ENCODE measurements around the gene AIMP1. TPM values are rescaled to one million over a fixed set of nuclear protein-coding genes. Genes with fewer than 3 reads are reported as not detected.
A peak's percentile ranks its signal among the peaks of the same experiment; 100 is the strongest.

Gene AIMP1
- total and polyA plus RNA-seq, 2 of the 13 experiments (the other 11 are each of a cell fraction or from before 2014, with no cell fraction given): 28.6 to 82.9 TPM

DNA sequence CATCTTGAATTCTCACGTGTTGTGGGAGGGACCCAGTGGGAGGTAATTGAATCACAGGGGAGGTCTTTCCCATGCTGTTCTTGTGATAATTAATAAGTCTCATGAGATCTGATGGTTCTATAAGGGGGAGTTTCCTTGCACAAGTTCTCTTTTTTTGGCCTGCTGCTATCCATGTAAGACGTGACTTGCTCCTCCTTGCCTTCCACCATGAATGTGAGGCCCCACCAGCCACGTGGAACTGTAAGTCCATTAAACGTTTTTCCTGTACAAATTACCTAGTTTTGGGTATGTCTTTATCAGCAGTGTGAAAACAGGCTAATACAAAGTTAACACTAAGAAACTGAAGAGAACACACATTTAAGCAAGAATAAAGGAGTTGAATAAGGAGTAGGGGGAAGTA lies 16.4 kb upstream of the AIMP1 start:
- POLR2A ChIA-PET: interaction anchor here (1.4 kb wide), 1 partner anchor 15 kb away, joined by 6 read pairs; the partner anchor contains the start of gene TBCK
- H3K27ac ChIP-seq (ENCODE audit: extremely low read length, insufficient read depth, low read length): no peak overlapping the region
- ATAC-seq (no peak), DNase-seq (ENCODE audit: low spot score) (no peak), FAIRE-seq (no peak)
- in situ Hi-C loops (cut with HindIII; ENCODE audit: extremely low pct_ligation_motif_present, low pct_unique_long_range_greater_than_20kb) (no loop called here), intact Hi-C loops (cut with micrococcal nuclease; ENCODE audit: unreplicated experiment) (no loop called here)
- CTCF ChIA-PET (ENCODE audit: low intra/inter-chr PET ratio, low total read pairs): no interaction called here
- peaks cover 9 to 57% of the 10 kb centered on the region in 2 experiments for H3K36me3 ChIP-seq (replicated peaks in 1 of 2; ENCODE audit: control insufficient read depth in 1 of 2, insufficient read depth in 2 of 2, low read length in 2 of 2)
- BruUV-seq (replicated peaks): no TSS peak
- no peaks in the 10 kb centered on the region; a peak in 1 of 5 replicates for H3K27me3 ChIP-seq (ENCODE audit: control insufficient read depth in 1 of 2, insufficient read depth in 2 of 2, low read length in 2 of 2)
- WGBS (ENCODE audit: low lambda C conversion rate): 98% methylated on average over 4 of the region's 4 CpGs
- no peak overlapping the region for H3K4me2 ChIP-seq (ENCODE audit: low read depth, low read length)
- H3K79me2 ChIP-seq (ENCODE audit: insufficient read depth, low read length): peaks cover 71% of the 10 kb centered on the region
- no peaks in the 10 kb centered on the region for H3K9me3 ChIP-seq (ENCODE audit: low read length)
- peaks cover 41% of the 10 kb centered on the region for H3K4me1 ChIP-seq (ENCODE audit: insufficient read depth, low read length)
- peak; percentile 43; the same call in 1 of the 2 replicates for TF ChIP-seq ZNF431 (CRISPR knock-in tag; IDR thresholded peaks at IDR 0.05; ENCODE audit: borderline replicate concordance, low read depth)
- TF ChIP-seq, protein P1, sequence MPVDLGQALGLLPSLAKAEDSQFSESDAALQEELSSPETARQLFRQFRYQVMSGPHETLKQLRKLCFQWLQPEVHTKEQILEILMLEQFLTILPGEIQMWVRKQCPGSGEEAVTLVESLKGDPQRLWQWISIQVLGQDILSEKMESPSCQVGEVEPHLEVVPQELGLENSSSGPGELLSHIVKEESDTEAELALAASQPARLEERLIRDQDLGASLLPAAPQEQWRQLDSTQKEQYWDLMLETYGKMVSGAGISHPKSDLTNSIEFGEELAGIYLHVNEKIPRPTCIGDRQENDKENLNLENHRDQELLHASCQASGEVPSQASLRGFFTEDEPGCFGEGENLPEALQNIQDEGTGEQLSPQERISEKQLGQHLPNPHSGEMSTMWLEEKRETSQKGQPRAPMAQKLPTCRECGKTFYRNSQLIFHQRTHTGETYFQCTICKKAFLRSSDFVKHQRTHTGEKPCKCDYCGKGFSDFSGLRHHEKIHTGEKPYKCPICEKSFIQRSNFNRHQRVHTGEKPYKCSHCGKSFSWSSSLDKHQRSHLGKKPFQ (CRISPR knock-in tag; IDR thresholded peaks at IDR 0.05; ENCODE audit: insufficient replicate concordance): no peak
- no peak overlapping the region for H2AFZ ChIP-seq (ENCODE audit: low read length)
- H3K9ac ChIP-seq (ENCODE audit: insufficient read depth, low read depth, low read length): no peak overlapping the region
- H4K20me1 ChIP-seq (ENCODE audit: insufficient read depth, low read length): no peaks in the 10 kb centered on the region; the same call in 1 of the 2 replicates
- no peak overlapping the region for H3K4me3 ChIP-seq (replicated peaks in 1 of 3; ENCODE audit: insufficient read depth in 1 of 3, low read depth in 2 of 3, low read length in 3 of 3)

DNA sequence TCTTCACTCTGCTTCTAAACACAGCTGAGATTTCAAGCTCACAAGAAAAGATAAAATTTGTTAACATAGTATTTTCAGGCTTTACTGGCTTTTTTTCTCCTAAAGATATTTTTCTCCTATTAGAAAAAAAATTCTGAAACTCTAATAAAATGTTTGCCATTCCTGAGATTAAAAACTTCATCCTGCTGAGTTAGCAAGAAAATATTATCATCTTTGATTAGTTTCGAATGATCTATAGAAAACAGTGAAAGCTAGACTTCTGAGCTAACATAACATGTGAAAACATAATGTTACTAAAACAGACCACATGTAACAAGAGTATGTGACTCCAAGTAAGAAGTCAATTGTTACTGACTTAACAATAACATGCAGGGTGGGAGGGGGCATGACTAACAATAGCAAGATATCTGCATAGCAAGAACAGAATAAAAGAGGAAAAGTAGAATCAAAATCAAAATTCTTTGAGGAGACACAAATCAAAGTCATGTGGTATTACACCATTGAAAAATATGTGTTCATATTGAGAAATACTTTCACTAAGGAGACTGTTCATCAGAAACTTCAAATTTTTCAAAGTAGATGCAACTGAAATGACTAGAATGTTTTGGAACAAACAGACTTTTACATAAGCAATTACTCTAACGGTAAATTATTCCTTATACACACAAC lies 14.8 kb upstream of the AIMP1 start:
- Histone ChIP-seq H3K9ac (ENCODE audit: insufficient read depth, low read depth, low read length) (no peak overlapping the region), H4K20me1 (ENCODE audit: insufficient read depth, low read length) (no peaks in the 10 kb centered on the region), H3K79me2 (ENCODE audit: insufficient read depth, low read length) (peaks cover 76% of the 10 kb centered on the region), H3K4me2 (ENCODE audit: low read depth, low read length) (no peak overlapping the region), H3K9me3 (ENCODE audit: low read length) (no peaks in the 10 kb centered on the region), H3K4me3 (replicated peaks in 1 of 3; ENCODE audit: insufficient read depth in 1 of 3, low read depth in 2 of 3, low read length in 3 of 3) (no peak overlapping the region), H3K27me3 (ENCODE audit: control insufficient read depth in 1 of 2, insufficient read depth in 2 of 2, low read length in 2 of 2) (no peaks in the 10 kb centered on the region; a peak in 1 of 5 replicates), H3K36me3 (replicated peaks in 1 of 2; ENCODE audit: control insufficient read depth in 1 of 2, insufficient read depth in 2 of 2, low read length in 2 of 2) (peaks cover 13 to 48% of the 10 kb centered on the region in 2 experiments), H3K4me1 (ENCODE audit: insufficient read depth, low read length) (peaks cover 44% of the 10 kb centered on the region), H2AFZ (ENCODE audit: low read length) (no peak overlapping the region), H3K27ac (ENCODE audit: extremely low read length, insufficient read depth, low read length) (no peak overlapping the region)
- no peak for TF ChIP-seq ZNF30 (CRISPR knock-in tag; IDR thresholded peaks at IDR 0.05)
- no peak for TF ChIP-seq ZNF652 (CRISPR knock-in tag; IDR thresholded peaks at IDR 0.05; ENCODE audit: borderline replicate concordance, low read depth)
- peak; percentile 23 to 59; a peak in 2 of 4 replicates for TF ChIP-seq MAFK (conservative IDR thresholded peaks at IDR 0.05 in 1 of 2, IDR thresholded peaks at IDR 0.05 in 1 of 2; ENCODE audit: low read length in 2 of 2)
- TF ChIP-seq MAFF (IDR thresholded peaks at IDR 0.05; ENCODE audit: low read depth, low read length): peak; percentile 48; the same call in 1 of the 2 replicates
- no peak for TF ChIP-seq ZNF136 (CRISPR knock-in tag; IDR thresholded peaks at IDR 0.05; ENCODE audit: low read depth)
- no peak for TF ChIP-seq THAP11 (CRISPR knock-in tag; IDR thresholded peaks at IDR 0.05)
- no peak for TF ChIP-seq SRSF9 (IDR thresholded peaks at IDR 0.05; ENCODE audit: borderline replicate concordance, insufficient read depth, low read depth, low read length, poor library complexity, severe bottlenecking)
- 98% methylated on average over 2 of the region's 2 CpGs for WGBS (ENCODE audit: low lambda C conversion rate)
- no TSS peak for BruUV-seq (replicated peaks)
- in situ Hi-C loops (cut with HindIII; ENCODE audit: extremely low pct_ligation_motif_present, low pct_unique_long_range_greater_than_20kb): no loop called here
- intact Hi-C loops (cut with micrococcal nuclease; ENCODE audit: unreplicated experiment): no loop called here
- FAIRE-seq (no peak), ATAC-seq (no peak), DNase-seq (ENCODE audit: low spot score) (no peak)
- ChIA-PET POLR2A (interaction anchor here (1.4 kb wide), 1 partner anchor 14 kb away, joined by 6 read pairs; the partner anchor contains the start of gene TBCK), CTCF (ENCODE audit: low intra/inter-chr PET ratio, low total read pairs) (no interaction called here)

Measured in HepG2 (cell line).